Pancreas (tissue), 10 donors: ENCODE data around the gene HYOU1. TPM values are rescaled to one million over a fixed set of nuclear protein-coding genes. Genes with fewer than 3 reads are reported as not detected.

Experiments used
- ATAC-seq, 4 donors: fragments of 200-7000 bp; cut with Tn5 transposase; one replicate each; pipeline versions ENCODE4 v1.8.0 to v1.9.1; 2020; ENCODE audit warnings: mild to moderate bottlenecking in 4 of 4, moderate library complexity in 4 of 4
- DNase-seq, 6 donors: peaks; one replicate each; pipeline ENCODE4 v3.0.0-alpha.2; 2020
- FAIRE-seq: peaks from 2 replicates; lab custom pipeline; 2012; peaks lifted over from hg19 to GRCh38; lab: Jason Lieb, UNC
- H3K27ac ChIP-seq, 4 donors: fragments of 200-600 bp; sonication (generic); 1 replicate in 3 of 4; 2 replicates in 1 of 4; pipeline versions ENCODE4 v1.5.0 to v1.8.0; 2020
- H3K27me3 ChIP-seq, 4 donors: fragments of 200-600 bp; one replicate each; pipeline ENCODE4 v1.8.0; 2021
- H3K36me3 ChIP-seq, 3 donors: fragments of 200-600 bp; sonication (generic) in 1 of 3; one replicate each; pipeline versions ENCODE4 v1.5.0 to v1.8.0; 2020 to 2021
- H3K4me1 ChIP-seq, 3 donors: fragments of 200-600 bp; one replicate each; pipeline ENCODE4 v1.8.0; 2021
- H3K4me3 ChIP-seq, 4 donors: fragments of 200-600 bp; sonication (generic) in 2 of 4; one replicate each; pipeline versions ENCODE4 v1.5.0 to v1.8.0; 2020 to 2021
- H3K9me3 ChIP-seq, 4 donors: fragments of 200-600 bp; one replicate each; pipeline ENCODE4 v1.8.0; 2021
- CTCF ChIP-seq, 4 donors: fragments of 200-600 bp; sonication (generic) in 3 of 4; IDR thresholded peaks; one replicate each; pipeline versions ENCODE4 v1.5.0 to v1.8.0; 2021; ENCODE audit warnings: antibody characterized with exemption in 4 of 4
- WGBS, 2 donors: extraction: QIAGEN DNeasy Blood & Tissue Kit; methylation state at CpG; one replicate each; pipeline ENCODE4 v1.1.7; 2013; 5-methylcytosine and 5-hydroxymethylcytosine counted together
- intact Hi-C, 3 donors: fragments of 100-400 bp; cut with DNase I; formaldehyde crosslinking; loops; one replicate each; pipeline versions ENCODE4 v1.11.1 to v1.14.2; 2022
- polyA plus RNA-seq, 2 donors: library from polyadenylated mRNA; stranded (reverse); fragments of 200-250 nt; gene quantifications; one replicate each; pipeline ENCODE4 v1.2.3, GENCODE V29; 2013
- total RNA-seq, 6 donors: library from RNA; stranded (reverse); fragmentation: NEBNext Ultra II Directional in 4 of 6; extraction: Animal tissue kit (Norgen Biotek cat#: 25700) in 4 of 6; gene quantifications; one replicate each; pipeline versions ENCODE4 v1.2.1 to v1.2.4, GENCODE V29; 2021 to 2023
- donor health status: healthy with polysubstance abuse.
- donor health status: DM: no; HTN: no; CAD: no; lungs with moderate emphysema.
- donor health status: DM: no; HTN: no; CAD: no.
- donor health status: control.
- donor health status: control.
- donor health status: Bipolar disorder and iron deficiency.
- donor health status: DM: yes; HTN: yes; CAD: no.
- donor health status: DM: no; HTN: no; CAD: no.
- donor health status: DM: no; HTN: no; CAD: no.
- donor health status: DM: yes; HTN: yes; CAD: no.

Gene HYOU1
- total and polyA plus RNA-seq, 8 donors = 79.2 to 210 (median 143) TPM

GRCh38 chr11:119000906-119001305, 56.1 kb downstream of the HYOU1 start:
- H3K4me1 ChIP-seq = peaks cover 0 to 14% (median 0%) of the 10 kb centered on the region in 3 donors
- TF ChIP-seq CTCF (IDR thresholded peaks at IDR 0.05) = no peak
- no peak overlapping the region for H3K4me3 ChIP-seq
- WGBS, 2 donors = 61 to 72% methylated on average over 1 of the region's 1 CpG
- ATAC-seq (no peak), DNase-seq (no peak), FAIRE-seq (no peak)
- no peaks in the 10 kb centered on the region for H3K9me3 ChIP-seq
- H3K36me3 ChIP-seq = peaks cover 0 to 13% (median 8%) of the 10 kb centered on the region in 3 donors
- H3K27ac ChIP-seq = no peak overlapping the region
- intact Hi-C loops = no loop called here
- no peaks in the 10 kb centered on the region for H3K27me3 ChIP-seq

GRCh38 chr11:118998822-118999221, 58.2 kb downstream of the HYOU1 start:
- H3K27ac ChIP-seq = peak overlapping the region in 2 of 4 donors; percentile 60 to 64
- intact Hi-C loops = no loop called here
- no peaks in the 10 kb centered on the region for H3K9me3 ChIP-seq
- peaks cover 0 to 10% (median 8%) of the 10 kb centered on the region in 3 donors for H3K36me3 ChIP-seq
- WGBS, 2 donors = 55 to 61% methylated on average over 6 of the region's 6 CpGs
- FAIRE-seq (no peak), ATAC-seq (peak in 1 of 4 donors; percentile 5), DNase-seq (no peak)
- peak overlapping the region in 3 of 4 donors; percentile 69 to 91 (median 80) for H3K4me3 ChIP-seq
- no peak for TF ChIP-seq CTCF (IDR thresholded peaks at IDR 0.05)
- peaks cover 0 to 14% (median 0%) of the 10 kb centered on the region in 3 donors for H3K4me1 ChIP-seq
- H3K27me3 ChIP-seq = no peaks in the 10 kb centered on the region

GRCh38 chr11:118998388-118998717, 58.7 kb downstream of the HYOU1 start:
- WGBS, 2 donors = 1 to 2% methylated on average over 19 of the region's 19 CpGs
- H3K9me3 ChIP-seq = no peaks in the 10 kb centered on the region
- H3K4me1 ChIP-seq = peaks cover 0 to 14% (median 0%) of the 10 kb centered on the region in 3 donors
- intact Hi-C loops = no loop called here
- ATAC-seq (peak; percentile 35 to 58 (median 44)), FAIRE-seq (no peak), DNase-seq (peak in 1 of 6 donors; percentile 77)
- H3K36me3 ChIP-seq = peaks cover 0 to 8% (median 8%) of the 10 kb centered on the region in 3 donors
- no peaks in the 10 kb centered on the region for H3K27me3 ChIP-seq
- no peak for TF ChIP-seq CTCF (IDR thresholded peaks at IDR 0.05)
- H3K27ac ChIP-seq = peak overlapping the region; percentile 34 to 64 (median 62)
- H3K4me3 ChIP-seq = peak overlapping the region; percentile 53 to 91 (median 74)

DNA sequence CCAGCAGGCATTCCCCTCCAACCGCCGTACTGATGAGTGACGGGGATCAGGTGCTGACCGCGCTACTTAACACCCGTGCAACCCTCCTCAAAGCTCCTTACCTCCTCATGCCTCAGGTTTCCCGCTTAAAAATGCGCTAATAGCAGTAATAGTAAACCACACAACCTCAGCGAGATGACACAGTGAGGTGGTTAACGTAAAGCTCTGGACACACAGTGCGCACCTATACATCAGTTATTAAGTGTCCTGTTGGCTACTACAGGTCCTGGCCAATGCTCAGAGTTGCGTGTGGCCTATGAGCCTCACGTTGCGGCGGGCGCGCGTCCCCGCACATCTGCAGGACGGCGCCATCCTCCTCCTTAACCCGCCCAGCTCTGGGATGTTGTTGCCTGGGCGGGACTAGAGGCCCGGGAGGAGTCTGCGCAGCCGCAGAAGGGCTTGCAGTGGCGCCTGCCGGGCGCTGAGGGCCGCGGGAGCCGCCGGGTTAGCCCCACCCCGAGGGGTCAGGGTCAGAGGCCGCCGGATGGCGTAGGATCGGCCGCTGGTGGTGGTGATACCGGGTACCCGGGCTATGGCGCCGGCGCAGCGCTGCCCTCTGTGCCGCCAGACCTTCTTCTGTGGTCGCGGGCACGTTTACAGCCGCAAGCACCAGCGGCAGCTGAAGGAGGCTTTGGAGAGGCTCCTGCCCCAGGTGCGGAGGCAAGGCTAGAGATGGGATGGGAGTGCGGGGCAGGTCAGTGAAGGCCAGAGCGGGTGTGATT, 59.2 kb downstream of the HYOU1 start, which contains the start of gene CENATAC:
CENATAC (plus strand) TSS at position 512 of the 761 bp plus-strand sequence; CDS start at position 572, 60 bp downstream.
- Histone ChIP-seq H3K4me3 (peak within 1 kb of the TSS; percentile 53 to 91 (median 74)), H3K36me3 (peaks cover 0 to 8% (median 8%) of the 10 kb centered on the region in 3 donors), H3K27me3 (no peaks in the 10 kb centered on the region), H3K27ac (peak within 1 kb of the TSS; percentile 34 to 64 (median 62)), H3K9me3 (no peaks in the 10 kb centered on the region), H3K4me1 (peaks cover 0 to 14% (median 0%) of the 10 kb centered on the region in 3 donors)
- ATAC-seq = peak; percentile 99 to 100 (median 100)
- 0% methylated on average over 48 to 54 of the region's 54 CpGs for WGBS, 2 donors
- intact Hi-C loops = no loop called here
- peak; percentile 93 to 98 (median 95) for DNase-seq
- FAIRE-seq = no peak
- no peak for TF ChIP-seq CTCF (IDR thresholded peaks at IDR 0.05)
